Right lobe of liver (tissue), 4 donors: ENCODE data around the gene SYNGR4.

Experiments used
- CTCF ChIP-seq, 4 donors: fragments of 200-600 bp in 3 of 4; fragments of 450-650 bp in 1 of 4; IDR thresholded peaks; one replicate each; pipeline versions ENCODE4 v1.5.1 to v1.8.0; 2016 to 2022; ENCODE audit warnings: antibody characterized with exemption in 4 of 4, mild to moderate bottlenecking in 2 of 4
- POLR2A ChIP-seq: fragments of 450-650 bp; IDR thresholded peaks from one replicate; pipeline ENCODE4 v1.6.1; 2017; ENCODE audit warnings: antibody characterized with exemption, mild to moderate bottlenecking
- donor health status: DM: no; HTN: no; CAD: no.
- donor health status: DM: no; HTN: no; CAD: no.
- donor health status: DM: no; HTN: yes; CAD: no.

- TF ChIP-seq POLR2A: no peak
- no peak for TF ChIP-seq CTCF (IDR thresholded peaks at IDR 0.05)
Measured at GRCh38 chr19:48378194-48378570, 14.0 kb downstream of the SYNGR4 start.
